GM19467 (cell line): ENCODE results near the gene PTMA.
"Not testable (repeated sequence)": the region's sequence is repeated elsewhere in the genome, so short reads cannot be mapped to it uniquely, and the experiment has no call there.

Source experiments
- ATAC-seq: cut with Tn5 transposase; IDR thresholded peaks from one replicate; pipeline ENCODE4 v1.9.1; 2021; ENCODE audit warnings: mild to moderate bottlenecking, moderate library complexity; ENCODE audit not compliant: unreplicated experiment

Gene PTMA

DNA sequence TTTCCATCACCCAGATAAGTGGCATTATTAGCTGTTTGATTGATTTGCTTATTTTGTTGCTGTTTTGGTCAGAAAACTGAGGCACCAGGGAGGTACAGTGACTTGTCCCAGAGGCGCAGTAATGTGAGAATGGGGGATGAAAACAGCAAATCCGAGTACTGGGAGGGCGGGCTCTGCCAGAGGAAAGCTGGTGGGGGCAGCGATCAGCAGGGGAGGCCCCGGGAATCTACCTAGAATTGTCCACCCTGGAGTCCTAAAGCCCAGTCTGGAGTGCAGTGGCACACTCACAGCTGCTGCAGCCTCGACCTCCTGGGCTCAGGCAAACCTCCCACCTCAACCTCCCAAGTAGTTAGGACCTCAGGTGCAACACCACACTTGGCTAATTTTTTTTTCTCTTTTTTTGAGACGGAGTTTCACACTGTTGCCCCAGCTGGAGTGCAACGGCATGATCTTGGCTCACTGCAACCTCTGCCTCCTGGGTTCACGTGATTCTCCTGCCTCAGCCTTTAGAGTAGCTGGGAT is 17.0 kb upstream of the PTMA start:
- ATAC-seq = no peak

DNA sequence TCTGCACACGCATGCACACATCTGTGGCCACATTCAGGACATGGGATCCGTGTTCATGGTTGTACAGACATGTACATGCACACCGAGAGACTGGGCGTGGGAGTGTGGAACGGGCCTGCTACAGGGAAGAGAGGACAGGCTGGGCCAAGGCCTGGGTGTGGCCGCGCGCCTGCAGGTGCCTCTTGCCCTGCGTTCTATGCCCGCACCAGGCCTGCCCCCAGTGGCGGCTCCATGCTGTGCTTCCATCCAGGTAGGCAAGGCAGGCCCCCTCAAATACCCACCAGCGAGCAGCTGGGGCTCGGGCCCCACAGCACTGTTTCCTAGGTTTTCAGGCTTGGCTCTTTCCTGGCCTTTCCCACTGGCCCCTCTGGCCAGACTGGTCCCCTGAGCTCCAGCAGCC is 15.5 kb upstream of the PTMA start:
- no peak for ATAC-seq

- ATAC-seq = no peak
Measured at GRCh38 chr2:231693956-231694355, 14.4 kb upstream of the PTMA start.

DNA sequence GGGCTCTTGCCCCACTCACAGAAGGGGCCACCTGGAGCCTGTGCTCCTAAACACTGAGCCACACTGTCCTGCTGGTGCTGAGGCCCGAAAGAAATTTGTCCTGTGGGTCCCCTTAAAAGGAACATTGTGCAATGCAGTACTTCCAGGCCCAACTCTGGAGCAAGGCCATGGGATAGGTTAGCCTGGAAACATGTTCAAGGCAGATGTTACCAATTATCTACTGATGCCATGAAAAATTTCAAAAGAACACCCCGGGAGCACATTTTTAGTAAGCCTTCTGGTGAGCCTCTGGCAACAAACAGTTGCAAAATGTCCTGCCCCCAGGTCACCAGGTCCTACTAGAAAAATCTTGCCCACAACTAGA is 12.3 kb upstream of the PTMA start:
- no peak for ATAC-seq

- no peak for ATAC-seq
Measured at GRCh38 chr2:231699006-231699405, 9.3 kb upstream of the PTMA start.

GRCh38 chr2:231701456-231702373 is 6.6 kb upstream of the PTMA start:
- no peak for ATAC-seq

DNA sequence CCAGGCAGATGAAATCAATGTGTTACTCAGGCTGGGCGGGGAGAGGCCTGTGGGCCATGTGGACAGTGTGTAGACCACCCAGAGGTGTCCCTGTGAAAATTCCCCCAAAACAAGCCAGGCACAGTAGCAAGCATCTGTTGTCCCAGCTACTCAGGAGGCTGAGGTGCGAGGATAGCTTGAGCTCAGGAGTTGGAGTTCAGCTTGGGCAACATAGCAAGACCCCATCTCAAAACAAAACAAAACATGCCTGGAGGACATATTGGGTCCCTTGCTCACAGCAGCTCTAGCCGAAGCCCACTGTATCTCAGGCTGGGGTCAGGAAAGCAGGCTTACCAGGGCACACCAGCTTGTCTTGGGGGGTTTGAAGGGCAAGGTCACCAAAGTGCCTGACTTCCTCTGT is 4.3 kb upstream of the PTMA start:
- ATAC-seq = no peak

DNA sequence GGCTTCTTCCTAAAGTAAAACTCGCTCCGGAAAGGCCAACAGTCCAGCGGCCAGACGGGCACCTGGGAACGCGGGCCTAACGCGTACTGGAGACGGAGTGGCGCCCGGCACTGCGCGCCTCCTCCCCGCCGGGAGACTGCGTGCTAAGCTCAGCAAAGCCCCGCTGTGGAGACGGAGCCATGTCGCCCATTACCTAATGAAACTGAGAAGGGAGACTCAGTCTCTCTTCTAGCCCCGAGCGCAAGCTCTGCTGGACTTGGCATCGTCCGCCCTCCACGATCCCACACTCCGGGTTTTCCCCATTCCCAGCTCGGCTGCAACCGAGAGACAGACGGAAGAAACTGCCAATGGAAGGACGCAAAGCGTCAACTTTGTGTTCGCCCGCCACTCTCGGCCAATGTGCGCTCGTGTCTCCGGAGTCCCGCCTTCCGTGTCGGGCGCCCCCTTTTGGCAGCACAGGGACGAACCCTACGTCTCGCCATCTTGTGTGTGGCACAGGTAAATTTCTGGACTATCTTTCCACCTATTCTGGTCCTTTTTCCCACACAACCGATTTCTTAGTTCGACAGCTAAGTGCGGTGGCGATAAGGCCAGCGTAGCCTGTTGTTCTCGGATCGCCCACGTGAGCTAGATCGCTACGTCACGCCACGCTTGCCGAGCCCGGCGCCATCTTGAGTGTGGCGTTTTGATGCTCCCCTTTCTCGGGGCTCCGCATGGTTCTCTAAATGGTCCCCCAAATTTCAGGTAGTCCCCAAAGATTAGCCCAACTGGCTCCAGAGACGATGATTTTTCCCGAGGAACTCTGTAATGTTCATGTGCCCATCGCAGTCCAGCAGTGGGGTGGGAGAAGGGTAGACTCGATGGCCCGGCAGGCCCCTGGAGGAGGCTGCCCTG is 1.3 kb upstream of the PTMA start:
- peak; percentile 33 for ATAC-seq

GRCh38 chr2:231707625-231707926 is 749 bp upstream of the PTMA start:
- ATAC-seq = no peak

DNA sequence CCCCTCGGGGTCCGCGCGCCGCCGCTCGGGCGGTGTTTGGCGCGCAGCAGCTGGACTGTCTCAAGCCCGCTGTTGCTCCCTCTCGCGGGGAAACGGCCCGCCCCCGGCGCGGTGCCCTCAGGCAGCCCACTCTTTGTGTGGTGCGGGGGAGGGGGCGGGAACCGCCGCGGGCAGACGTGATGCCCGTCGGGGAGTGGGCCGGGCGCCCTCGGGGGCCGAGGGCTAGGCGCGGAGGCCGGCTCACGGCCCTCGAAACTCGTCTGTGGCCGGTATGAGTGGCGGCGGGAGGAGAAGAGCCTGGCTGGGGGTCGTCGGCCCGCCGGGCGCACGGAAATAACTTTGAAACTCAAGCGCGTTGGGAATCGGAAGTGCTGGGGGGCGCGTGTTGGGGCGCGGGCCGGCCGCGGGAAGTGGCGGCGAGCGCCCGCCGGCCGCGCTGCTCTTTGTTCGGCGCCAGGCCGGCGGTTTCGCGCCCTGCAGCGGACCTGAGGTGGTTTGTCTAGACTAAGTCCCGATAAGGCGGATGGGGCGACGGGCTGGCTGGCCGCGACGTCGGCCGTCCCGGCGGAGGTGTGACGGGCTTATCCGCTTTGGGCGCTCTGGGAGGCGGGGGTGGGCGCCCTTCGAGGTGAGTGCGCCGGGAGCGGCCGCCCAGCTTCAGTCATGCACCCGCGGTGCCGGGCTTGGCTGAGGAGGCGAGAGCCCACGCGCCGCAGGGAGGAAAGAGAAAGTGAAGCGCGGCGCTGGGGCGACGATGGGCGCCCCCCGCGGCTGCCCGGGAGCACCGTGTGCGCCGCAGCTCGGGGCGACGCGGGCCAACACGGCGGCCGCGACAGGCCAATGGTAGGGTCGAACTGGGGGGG is 679 bp downstream of the PTMA start:
- ATAC-seq = no peak

DNA sequence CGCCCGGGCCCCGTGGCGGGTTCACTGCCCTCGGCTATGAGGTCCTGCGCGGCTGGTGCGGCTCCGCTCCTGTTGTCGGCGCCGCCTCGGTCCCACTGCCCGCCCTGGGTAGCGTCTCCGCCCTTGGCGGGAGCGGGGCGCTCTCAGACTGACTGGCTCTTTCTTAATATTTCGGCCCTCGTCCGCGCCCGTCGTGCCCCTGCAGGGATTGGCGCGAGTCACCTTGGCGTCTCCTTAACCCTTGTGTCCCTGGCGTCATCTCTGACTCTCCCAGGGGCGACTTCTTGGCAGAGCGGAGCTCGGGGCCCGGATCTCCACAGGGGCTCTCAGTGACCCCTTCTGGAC is 1.3 kb downstream of the PTMA start:
- no peak for ATAC-seq

DNA sequence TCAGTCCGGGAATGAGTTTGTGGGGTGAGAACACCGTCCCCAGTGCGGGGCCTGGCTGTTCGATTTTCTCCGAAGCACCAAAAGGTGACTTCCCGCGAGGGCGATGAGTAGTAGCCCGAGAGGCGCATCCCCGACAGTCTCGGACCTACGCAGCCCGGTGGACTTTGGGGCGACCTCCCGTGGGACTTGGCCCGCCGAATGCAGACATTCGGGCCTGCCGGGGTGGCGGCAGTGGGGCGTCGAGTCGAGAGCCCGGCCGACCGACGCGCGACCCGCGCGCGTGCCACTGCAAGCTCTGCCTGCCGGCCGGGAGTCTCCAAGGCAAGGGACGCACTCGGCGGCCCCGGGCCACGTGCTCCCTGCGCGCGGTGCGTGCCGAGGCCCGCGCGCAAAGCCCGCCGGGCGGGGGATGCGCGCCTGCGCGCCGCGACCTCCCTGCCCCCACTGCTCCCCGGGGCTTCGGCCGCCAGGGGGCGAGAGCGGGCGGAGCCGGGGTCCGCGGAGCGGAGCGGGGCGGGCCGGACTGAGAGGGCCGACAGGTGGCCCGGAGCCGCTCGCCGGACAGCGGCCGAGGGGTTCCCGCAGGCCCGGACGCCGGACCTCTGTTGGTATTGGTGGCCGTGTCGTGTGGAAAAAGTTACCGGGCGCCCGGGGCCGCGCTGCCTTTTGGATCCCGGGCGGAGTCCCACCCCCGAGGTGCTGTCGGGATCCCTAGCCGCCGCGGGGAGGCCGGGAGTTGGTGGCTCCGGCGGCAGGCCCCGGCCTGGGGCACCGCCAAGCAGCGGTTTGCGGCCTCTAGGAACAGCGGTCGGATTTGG is 1.9 kb downstream of the PTMA start:
- ATAC-seq = peak; percentile 20

GRCh38 chr2:231710799-231711676 is 2.7 kb downstream of the PTMA start:
- ATAC-seq = no peak

DNA sequence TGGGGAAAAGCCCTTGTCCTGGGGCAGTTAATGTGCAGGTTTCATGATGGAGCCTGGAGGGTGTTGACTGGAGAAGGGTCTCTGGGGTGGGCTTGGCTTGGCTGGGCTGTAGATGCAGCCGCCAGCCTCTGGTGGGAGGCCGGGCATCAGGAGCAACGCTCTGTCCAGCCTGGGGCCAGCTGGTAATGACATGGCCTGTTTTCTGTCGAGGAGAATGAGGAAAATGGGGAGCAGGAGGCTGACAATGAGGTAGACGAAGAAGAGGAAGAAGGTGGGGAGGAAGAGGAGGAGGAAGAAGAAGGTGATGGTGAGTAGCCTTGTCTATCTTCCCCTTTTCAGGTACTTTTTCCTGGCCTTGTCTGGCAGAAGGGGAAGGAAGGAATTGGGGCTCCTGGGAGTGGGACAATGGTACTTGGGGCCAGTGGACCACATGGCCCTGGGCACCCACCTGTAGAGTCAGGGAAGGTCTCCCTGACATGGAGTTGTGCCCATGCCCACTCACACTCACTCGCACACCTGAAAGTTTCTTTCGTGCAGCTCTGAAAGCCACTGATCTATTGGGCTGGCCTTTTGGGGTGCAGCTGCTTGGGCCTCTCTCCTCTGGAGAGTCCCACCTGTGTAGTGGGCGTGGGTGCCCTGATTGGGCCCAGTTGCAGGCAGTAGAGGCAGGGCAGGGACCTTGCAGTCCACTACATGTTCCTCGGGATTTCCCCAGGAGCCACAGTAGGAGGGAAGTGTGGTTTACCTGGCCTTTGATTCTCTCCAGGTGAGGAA is 3.5 kb downstream of the PTMA start:
- ATAC-seq = no peak

DNA sequence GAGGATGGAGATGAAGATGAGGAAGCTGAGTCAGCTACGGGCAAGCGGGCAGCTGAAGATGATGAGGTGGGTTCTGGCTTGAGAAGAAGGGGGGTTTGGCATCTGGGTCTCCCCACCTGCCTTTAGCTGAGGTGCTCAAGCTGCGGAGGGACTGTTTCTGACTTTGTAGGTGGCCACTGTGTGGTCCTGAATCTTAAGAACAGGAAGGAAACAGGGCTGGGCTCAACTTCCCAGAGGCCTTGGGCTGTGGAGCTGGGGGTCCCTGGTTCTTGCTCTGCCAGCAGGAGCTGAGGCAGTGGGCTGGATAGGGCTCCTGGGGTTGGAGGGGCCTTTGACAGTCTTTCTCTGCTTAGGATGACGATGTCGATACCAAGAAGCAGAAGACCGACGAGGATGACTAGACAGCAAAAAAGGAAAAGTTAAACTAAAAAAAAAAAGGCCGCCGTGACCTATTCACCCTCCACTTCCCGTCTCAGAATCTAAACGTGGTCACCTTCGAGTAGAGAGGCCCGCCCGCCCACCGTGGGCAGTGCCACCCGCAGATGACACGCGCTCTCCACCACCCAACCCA is 4.2 kb downstream of the PTMA start:
- not testable (repeated sequence) for ATAC-seq

GRCh38 chr2:231713406-231713729 is 5.0 kb downstream of the PTMA start:
- not testable (repeated sequence) for ATAC-seq

DNA sequence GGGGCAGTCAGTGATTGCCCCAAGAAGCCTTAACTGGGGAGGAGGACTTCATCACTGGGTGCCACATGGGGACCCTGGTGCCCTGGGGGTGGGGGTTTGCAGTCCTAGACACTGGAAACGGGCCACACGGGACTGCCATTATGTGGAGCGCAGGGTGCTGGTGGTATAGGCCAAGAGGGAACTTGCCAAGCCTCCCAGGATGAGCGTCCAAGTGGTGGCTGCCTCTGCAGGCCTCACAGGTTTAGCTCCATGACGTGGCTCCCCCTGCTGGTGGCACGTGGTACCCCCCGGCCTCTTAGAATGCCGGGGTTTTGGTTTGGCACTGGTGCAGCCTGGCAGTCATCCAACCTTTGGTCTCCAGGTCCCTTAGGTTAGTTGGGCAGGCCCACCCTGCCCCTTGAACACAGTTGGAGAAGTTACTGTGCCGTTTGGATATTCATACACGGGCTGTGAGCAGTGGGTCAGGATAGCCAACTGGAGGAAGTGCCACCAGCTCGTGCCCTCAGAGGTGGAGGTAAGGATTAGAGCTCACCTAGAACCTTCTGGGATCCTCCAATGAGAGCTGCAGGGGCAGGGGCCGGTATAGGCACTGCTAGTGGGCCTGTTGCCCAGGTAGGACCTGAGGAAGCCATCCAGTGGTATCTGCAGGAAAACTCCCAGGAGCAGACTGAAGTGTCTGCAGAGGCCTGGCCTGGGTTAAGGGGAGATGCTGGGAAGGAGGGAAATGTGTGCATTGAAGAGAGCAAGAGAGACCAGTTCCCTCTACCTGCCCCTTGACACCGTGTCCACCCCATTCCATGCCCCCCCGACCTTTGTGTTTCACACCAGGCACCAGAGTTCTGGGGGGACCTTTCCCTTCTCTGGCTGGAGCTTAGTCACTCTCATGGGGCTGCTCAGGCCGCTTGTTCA is 5.7 kb downstream of the PTMA start:
- no peak for ATAC-seq
